GM19397 (cell line): ENCODE measurements around the gene ZIK1.

ENCODE experiments used
- ATAC-seq: cut with Tn5 transposase; IDR thresholded peaks from one replicate; pipeline ENCODE4 v1.9.1; 2021; ENCODE audit warnings: mild to moderate bottlenecking, moderate library complexity; ENCODE audit not compliant: unreplicated experiment

The ZIK1 gene

DNA sequence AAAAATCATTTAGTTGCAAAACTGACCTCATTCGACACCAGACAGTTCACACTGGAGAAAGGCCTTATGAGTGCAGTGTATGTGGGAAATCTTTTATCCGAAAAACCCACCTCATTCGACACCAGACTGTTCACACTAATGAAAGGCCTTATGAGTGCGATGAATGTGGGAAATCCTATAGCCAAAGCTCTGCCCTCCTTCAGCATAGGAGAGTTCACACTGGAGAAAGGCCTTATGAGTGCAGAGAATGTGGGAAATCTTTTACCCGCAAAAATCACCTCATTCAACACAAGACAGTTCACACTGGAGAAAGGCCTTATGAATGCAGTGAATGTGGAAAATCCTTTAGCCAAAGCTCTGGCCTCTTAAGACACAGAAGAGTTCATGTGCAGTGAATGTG lies 23.0 kb downstream of the ZIK1 start:
- ATAC-seq, result no peak

DNA sequence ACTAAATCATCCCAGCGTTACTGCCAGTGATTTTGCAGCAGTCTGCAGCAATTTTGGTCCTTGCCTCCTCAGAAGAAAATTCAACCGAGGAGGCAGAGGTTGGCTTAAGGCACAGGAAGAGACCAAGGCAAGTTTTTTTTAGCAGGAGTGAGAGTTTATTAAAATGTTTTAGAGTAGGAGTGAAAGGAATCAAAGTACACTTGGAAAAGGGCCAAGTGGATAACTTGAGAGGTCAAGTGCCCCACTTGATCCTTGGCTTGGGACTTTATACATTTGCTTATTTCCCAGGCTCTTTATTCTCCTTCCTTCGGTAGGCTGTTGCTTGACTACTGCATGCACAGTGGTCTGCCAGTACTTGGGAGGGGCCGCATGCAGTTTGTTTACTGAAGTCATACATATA lies 27.2 kb downstream of the ZIK1 start:
- ATAC-seq, result no peak

DNA sequence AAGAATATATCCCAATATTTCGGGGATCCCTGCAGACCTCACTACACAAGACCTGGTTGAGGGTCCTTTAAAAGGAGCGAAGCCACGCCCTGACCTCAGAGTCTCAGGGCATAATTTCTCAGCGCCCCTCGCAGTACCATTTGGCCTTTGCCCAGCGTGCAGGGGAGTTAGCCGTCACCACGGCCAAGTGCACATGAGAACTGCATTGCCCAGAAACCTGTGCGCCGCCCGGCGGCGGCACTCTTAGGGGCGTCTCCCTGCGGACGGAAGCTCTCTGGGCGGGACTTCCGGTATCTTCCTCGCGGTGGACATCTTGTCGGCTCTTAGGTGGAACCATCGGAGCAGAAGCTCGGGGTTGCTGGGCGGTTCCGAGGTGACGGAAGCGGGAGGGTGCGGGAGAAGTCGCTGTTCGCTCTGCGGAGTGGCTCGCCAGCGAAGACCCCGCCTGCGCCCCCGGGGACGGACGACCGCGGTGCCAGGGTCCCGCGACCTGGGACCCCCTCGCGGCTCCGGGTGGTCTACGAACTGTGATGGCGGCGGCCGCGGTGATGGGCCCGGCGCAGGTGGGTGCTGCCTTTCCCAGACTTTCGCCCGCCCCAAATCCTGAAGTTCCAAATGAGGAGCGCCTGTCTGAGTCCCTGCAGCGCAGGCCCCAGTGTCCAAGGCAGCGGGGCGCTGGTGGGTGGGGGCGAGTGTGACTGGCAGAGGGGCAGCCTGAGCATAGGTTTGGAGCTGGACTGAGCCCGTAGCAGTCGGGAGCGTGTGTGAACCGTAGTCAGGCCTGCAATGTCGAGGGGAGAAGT lies 30.2 kb downstream of the ZIK1 start, which contains the start of gene ZNF134:
TSS of gene ZNF134 (plus strand) at position 302 of the 803 bp plus-strand sequence. CDS start 5,227 bp downstream, outside the sequence.
- peak; percentile 99 for ATAC-seq

DNA sequence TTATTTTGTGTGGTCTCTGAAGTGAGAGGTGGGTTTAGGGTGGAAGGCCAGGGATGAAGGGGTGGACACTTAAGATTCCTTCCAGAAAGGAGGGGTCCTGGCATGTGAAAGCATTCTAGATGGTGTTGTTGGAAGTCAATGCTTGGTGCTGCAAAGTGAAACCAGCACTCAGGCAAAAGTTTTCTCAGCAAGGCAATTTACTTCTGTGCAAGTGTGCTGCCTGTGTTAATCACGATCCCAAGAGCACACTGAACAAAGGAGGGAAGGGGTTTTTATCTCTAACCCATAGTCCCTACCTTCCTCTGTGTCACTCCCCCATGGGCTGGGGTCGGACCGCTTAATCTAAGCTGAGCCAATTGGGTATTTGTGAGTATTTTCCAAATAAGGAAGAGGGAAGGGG lies 31.4 kb downstream of the ZIK1 start:
- ATAC-seq, result no peak

DNA sequence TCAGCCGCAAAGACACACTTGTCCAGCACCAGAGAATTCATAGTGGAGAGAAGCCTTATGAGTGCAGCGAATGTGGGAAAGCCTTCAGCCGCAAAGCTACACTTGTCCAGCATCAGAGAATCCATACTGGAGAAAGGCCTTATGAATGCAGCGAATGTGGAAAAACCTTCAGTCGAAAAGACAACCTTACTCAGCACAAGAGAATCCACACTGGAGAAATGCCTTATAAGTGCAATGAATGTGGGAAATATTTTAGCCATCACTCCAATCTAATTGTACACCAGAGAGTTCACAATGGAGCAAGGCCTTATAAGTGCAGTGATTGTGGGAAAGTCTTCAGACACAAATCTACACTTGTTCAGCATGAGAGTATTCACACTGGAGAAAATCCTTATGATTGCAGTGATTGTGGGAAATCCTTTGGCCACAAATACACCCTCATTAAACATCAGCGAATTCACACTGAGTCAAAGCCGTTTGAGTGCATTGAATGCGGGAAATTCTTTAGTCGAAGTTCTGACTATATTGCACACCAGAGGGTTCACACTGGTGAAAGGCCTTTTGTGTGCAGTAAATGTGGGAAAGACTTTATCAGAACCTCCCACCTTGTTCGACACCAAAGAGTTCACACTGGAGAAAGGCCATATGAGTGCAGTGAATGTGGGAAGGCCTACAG lies 36.9 kb downstream of the ZIK1 start:
- ATAC-seq, result no peak

DNA sequence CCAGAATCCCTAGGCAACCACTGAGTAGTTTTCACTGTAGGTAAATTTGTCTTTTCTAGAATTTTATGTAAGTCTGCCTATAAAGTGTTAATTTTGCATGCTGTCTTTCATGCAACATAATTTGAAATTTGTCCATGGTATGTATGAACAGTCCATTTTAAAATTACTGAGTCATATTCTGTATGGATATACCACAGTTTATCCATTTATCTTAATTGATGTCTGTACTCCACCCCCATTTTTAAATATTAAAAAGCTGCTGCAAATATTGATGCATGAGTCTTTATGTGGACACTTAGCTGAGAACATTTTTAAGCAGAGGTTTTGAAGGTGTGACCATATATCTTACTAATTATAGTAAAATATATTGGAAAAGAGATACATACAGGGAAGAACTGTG lies 39.1 kb downstream of the ZIK1 start:
- no peak for ATAC-seq

DNA sequence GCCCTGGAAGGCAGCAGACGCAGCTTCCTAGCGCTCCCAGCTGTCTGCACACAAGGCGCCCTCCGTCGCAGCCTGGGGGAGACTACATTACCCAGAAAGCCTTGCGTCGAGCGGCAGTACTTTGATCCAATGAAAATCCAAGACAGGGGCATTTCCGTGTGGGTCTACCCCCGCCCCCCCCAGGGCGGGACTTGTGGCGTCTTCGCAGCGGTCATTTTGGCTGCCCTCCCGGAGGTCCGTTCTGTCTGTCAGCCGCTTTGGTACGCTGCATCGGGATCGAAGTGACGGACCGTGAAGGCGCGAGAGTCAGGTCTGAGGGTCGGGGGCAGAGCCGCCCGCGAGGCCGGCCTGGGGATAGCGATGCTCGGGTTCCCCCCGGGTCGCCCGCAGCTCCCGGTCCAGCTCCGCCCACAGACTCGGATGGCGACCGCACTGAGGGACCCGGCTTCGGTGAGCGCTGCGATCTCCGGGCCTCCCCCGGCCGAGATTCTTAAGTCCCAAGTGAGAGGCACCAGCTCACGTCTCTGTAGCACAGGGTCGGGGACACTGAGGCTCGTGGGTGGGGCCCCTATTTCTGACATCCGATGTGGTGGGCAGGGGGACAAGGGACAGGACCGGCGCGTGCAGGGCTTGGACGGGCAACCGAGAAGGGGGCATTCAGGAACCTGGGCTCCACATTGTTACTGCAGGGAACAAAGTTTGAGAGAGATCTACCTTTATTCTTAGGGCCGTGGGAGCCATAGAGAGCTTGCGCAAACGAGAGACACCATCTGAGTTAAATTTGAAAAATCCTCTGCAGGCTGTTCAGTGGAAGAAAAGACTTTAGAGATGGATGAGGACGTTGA lies 49.3 kb downstream of the ZIK1 start, which contains the start of gene ZNF211:
TSS of gene ZNF211 (plus strand) at position 182 of the 845 bp plus-strand sequence. CDS start at position 361, 179 bp downstream.
- peak; percentile 97 for ATAC-seq

DNA sequence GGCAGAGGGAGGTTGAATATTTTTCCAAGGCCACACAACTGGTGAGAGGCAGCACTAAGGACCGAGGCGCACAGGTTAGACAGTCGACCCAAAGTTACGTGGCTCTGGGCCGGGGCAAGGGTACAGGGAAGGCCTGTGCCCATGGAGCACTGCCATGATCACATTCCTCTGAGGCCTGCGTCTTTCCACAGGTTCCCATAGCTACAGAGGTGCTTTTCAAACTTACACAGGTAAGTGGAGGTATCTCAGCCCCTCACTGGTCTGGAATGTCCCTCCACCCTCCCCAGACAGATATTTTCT lies 49.8 kb downstream of the ZIK1 start:
- ATAC-seq, result no peak

DNA sequence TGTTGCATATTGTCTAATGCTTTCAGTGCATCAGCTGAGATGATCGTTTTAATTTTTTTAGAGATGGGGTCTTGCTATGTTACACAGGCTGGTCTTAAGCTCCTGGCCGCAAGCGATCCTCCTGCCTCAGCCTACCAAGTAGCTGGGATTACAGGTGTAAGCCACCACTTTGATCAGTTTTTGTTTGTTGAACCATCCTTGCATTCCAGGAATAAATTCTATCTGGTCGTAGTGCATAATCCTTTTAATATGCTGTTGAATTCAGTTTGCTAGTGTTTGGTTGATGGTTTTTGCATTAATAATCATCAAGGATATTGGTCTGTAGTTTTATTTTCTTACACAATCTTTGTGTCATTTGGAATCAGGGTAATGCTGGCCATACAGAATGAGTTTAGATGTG lies 53.4 kb downstream of the ZIK1 start:
- ATAC-seq, result no peak

DNA sequence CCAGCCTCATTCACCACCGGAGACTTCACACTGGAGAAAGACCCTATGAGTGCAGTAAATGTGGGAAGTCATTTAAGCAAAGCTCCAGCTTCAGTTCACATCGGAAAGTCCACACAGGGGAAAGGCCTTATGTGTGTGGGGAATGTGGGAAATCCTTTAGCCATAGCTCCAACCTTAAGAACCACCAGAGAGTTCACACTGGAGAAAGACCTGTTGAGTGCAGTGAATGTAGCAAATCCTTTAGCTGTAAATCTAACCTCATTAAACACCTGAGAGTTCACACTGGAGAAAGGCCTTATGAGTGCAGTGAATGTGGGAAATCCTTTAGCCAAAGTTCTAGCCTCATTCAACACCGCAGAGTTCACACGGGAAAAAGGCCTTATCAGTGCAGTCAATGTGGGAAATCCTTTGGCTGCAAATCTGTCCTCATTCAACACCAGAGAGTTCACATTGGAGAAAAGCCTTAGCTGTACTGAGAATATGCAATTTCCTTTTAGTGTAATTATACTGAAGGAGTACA lies 57.8 kb downstream of the ZIK1 start:
- no peak for ATAC-seq

DNA sequence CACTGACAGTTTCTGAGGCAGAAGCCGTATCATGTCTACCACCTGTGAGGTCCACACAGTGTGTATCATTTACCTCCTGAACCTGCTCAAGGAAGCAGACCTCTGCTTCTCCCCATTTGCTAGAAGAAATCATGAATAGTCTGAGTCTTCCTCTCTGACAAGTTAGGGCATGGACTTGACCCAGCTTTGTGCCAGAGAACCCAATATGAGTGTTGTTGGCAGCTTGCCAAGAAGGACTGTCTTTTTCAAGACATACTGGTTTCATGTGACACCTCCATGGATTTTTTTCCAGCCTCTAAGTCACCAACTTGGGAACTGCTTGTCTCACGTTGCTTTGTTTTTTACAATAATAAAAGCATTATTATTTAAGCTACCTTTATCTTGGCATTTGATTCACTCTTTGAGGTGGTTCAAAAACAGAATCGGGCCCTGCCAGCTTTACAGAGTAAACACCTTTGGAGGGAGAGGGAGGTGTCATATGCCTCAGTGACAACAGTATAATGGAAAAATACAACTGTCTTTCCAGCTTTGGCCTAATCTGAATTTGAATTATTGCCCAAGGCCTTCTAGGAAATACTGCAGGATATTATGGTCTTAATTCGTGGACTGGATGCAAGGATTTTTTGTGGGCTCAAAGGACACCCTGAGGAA lies 58.6 kb downstream of the ZIK1 start:
- ATAC-seq, result no peak
